Kidney (tissue), 14 donors: ENCODE measurements around the gene CCDC13. TPM values are rescaled to one million over a fixed set of nuclear protein-coding genes. Genes with fewer than 3 reads are reported as not detected.

Source experiments
- DNase-seq, 5 donors: peaks; one replicate each; pipeline ENCODE4 v3.0.0-alpha.2; 2013 to 2020
- FAIRE-seq: peaks from 2 replicates; lab custom pipeline; 2012; peaks lifted over from hg19 to GRCh38; lab: Jason Lieb, UNC
- H3K27ac ChIP-seq, 2 donors: one replicate each; pipeline ENCODE4 v1.7.0; 2013; ENCODE audit warnings: low read depth in 2 of 2, low read length in 2 of 2, inconsistent platforms in 1 of 2
- H3K27me3 ChIP-seq: one replicate; pipeline ENCODE4 v1.7.1; 2013; ENCODE audit warnings: low read length, inconsistent platforms; ENCODE audit not compliant: control insufficient read depth, insufficient read depth
- H3K36me3 ChIP-seq, 3 donors: one replicate each; pipeline versions ENCODE4 v1.7.0 to v1.7.1; 2013; ENCODE audit warnings: low read length in 3 of 3, control low read depth in 1 of 3, inconsistent platforms in 1 of 3; ENCODE audit not compliant: insufficient read depth in 3 of 3, control insufficient read depth in 2 of 3
- H3K4me1 ChIP-seq, 3 donors: one replicate each; pipeline versions ENCODE4 v1.7.0 to v1.7.1; 2013; ENCODE audit warnings: low read length in 3 of 3, inconsistent platforms in 1 of 3, low read depth in 1 of 3; ENCODE audit not compliant: control insufficient read depth in 2 of 3, insufficient read depth in 2 of 3
- H3K4me3 ChIP-seq, 3 donors: one replicate each; pipeline versions ENCODE4 v1.7.0 to v1.8.1; 2013; ENCODE audit warnings: low read length in 3 of 3, control low read depth in 1 of 3, inconsistent platforms in 1 of 3
- H3K9ac ChIP-seq, 3 donors: one replicate each; pipeline versions ENCODE4 v1.7.0 to v1.7.1; 2013; ENCODE audit warnings: low read length in 3 of 3, control low read depth in 1 of 3, inconsistent platforms in 1 of 3
- H3K9me3 ChIP-seq, 3 donors: one replicate each; pipeline versions ENCODE4 v1.7.0 to v1.7.1; 2013; ENCODE audit warnings: low read length in 3 of 3, control low read depth in 1 of 3, inconsistent platforms in 1 of 3; ENCODE audit not compliant: control insufficient read depth in 2 of 3, insufficient read depth in 1 of 3
- intact Hi-C: fragments of 100-400 bp; cut with DNase I; formaldehyde crosslinking; loops from one replicate; pipeline ENCODE4 v1.11.1; 2022
- polyA plus RNA-seq: library from polyadenylated mRNA; stranded (reverse); fragments of 350-450 nt; fragmentation: Illumina TruSeq; extraction: RNeasy Lipid Tissue Mini Kit (QIAGEN cat#74804); gene quantifications from one replicate; pipeline ENCODE4 v1.2.3, GENCODE V29; 2014; ENCODE audit warnings: low read depth, low replicate concordance; ENCODE audit not compliant: insufficient read depth
- total RNA-seq: library from RNA; stranded (reverse); fragmentation: NEBNext Ultra II Directional; extraction: Animal tissue kit (Norgen Biotek cat#: 25700); gene quantifications from one replicate; pipeline ENCODE4 v1.2.1, GENCODE V29; 2021
- TF ChIP-seq, protein P1 (sequence below): IDR thresholded peaks from 3 replicates; pipeline ENCODE4 v1.5.1; 2012; ENCODE audit warnings: mild to moderate bottlenecking, moderate library complexity, borderline replicate concordance; ENCODE audit not compliant: insufficient read depth; ENCODE audit errors: extremely low read depth
- donor health status: control.
- donor health status: control.
- donor health status: control.
- donor health status: control.
- donor health status: control.
- donor health status: DM: yes; HTN: yes; CAD: no.
- donor health status: Normal renal cell carcinoma (clear cell type).

Gene CCDC13
- total and polyA plus RNA-seq, 2 donors from 2014 or later: 5.3 to 7.0 TPM

DNA sequence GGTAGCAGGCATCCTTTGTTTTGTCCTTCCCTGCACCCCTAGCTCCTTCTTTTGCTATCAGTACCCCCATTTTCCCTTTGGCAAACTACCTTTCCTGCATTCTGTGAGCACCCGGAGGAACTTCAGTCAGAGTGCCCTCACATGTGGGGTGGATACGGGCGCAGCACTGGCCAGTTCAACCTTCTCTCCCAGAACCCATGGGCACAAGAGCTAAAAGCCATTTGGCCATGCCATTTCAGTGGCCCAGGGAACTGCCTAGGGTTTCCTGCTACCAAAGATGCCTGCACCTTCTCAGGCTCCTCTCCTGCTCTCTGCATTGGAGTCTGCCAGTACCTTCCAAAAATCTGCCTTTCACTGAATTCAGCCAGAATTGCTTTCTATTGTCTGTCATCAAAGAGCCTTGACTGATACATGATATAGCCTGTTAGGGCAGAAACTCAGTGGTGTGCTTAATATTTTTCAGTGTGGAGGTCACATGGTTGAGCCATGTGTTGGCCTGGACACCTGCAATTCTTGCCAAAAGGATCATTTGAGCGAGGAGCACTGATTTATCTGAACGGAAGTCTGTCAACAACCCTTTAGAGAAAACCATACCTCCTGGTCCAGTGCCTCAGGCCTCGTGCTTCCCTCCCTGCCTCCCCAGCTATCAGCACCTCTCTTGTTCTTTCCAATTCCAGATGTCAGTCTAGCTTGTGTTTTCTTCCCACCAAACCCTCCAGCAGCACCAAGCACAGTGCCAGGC lies 43.5 kb downstream of the CCDC13 start:
- TF ChIP-seq, protein P1, sequence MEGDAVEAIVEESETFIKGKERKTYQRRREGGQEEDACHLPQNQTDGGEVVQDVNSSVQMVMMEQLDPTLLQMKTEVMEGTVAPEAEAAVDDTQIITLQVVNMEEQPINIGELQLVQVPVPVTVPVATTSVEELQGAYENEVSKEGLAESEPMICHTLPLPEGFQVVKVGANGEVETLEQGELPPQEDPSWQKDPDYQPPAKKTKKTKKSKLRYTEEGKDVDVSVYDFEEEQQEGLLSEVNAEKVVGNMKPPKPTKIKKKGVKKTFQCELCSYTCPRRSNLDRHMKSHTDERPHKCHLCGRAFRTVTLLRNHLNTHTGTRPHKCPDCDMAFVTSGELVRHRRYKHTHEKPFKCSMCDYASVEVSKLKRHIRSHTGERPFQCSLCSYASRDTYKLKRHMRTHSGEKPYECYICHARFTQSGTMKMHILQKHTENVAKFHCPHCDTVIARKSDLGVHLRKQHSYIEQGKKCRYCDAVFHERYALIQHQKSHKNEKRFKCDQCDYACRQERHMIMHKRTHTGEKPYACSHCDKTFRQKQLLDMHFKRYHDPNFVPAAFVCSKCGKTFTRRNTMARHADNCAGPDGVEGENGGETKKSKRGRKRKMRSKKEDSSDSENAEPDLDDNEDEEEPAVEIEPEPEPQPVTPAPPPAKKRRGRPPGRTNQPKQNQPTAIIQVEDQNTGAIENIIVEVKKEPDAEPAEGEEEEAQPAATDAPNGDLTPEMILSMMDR: no peak
- intact Hi-C loops: no loop called here
- no peaks in the 10 kb centered on the region for H3K9me3 ChIP-seq
- no peak overlapping the region for H3K9ac ChIP-seq
- no peak overlapping the region for H3K27ac ChIP-seq
- DNase-seq (no peak), FAIRE-seq (no peak)
- H3K4me1 ChIP-seq: no peaks in the 10 kb centered on the region
- no peaks in the 10 kb centered on the region for H3K36me3 ChIP-seq
- H3K27me3 ChIP-seq: no peaks in the 10 kb centered on the region
- H3K4me3 ChIP-seq: no peak overlapping the region

DNA sequence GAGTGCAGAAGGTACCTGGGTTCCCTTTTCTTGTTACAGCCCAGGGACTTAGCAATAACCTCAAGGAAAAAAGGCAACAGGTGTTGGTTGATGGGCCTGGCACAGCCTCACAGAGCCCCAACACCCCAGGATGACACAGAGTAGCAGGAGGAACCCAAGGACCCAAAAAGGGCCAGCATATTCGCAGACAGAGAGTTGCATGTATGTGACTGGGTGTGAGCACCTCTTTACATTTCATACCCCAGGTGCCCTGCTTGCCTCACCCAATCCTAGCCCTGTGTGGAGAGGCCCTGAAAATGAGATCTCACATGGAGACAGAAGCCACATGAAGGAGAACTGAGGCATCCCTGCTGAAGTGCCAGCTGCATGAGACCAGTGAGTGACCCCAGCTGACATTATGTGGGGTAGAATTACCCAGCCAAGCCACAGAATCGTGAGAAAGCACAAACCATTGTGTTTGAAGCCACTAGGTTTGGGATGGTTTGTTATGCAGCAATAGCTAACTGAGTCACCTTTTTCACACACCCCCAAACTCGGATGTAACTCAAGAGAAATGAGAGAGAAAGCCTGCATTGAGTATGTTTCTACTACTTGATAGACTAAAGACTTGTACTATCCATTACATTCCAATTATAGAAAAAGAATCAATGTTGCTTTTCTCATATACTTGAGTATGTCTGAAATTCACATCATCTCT lies 44.2 kb downstream of the CCDC13 start:
- no peak overlapping the region for H3K4me3 ChIP-seq
- H3K9ac ChIP-seq: no peak overlapping the region
- H3K9me3 ChIP-seq: no peaks in the 10 kb centered on the region
- H3K36me3 ChIP-seq: no peaks in the 10 kb centered on the region
- TF ChIP-seq, protein P1: no peak
- FAIRE-seq (no peak), DNase-seq (no peak)
- H3K4me1 ChIP-seq: no peaks in the 10 kb centered on the region
- H3K27ac ChIP-seq: no peak overlapping the region
- intact Hi-C loops: no loop called here
- H3K27me3 ChIP-seq: no peaks in the 10 kb centered on the region

DNA sequence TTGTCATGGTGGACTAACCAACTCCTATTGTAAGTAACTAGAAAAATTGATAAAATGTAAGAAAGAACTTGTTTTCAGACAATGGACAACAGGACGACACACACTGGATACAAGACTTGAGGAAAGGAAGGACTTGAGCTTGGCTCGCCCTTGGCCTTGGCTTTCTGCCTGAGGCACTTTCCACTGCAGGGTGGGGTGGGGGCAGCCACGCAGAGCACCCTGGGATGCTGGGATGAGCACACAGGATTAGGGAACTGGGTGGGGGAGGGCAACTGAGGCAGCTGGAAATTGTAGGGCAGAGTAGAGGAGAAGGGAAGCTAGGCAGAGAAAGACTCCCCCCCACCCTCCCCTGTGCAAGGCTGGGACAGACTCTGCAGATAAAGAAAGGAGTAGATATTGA lies 45.0 kb downstream of the CCDC13 start:
- no peaks in the 10 kb centered on the region for H3K36me3 ChIP-seq
- intact Hi-C loops: no loop called here
- no peak overlapping the region for H3K4me3 ChIP-seq
- H3K4me1 ChIP-seq: no peaks in the 10 kb centered on the region
- H3K27ac ChIP-seq: no peak overlapping the region
- FAIRE-seq (no peak), DNase-seq (peak in 1 of 5 donors; percentile 28)
- H3K27me3 ChIP-seq: no peaks in the 10 kb centered on the region
- no peak overlapping the region for H3K9ac ChIP-seq
- H3K9me3 ChIP-seq: no peaks in the 10 kb centered on the region
- TF ChIP-seq, protein P1: no peak
